ENCODE data around the gene ASCL5. TPM values are rescaled to one million over a fixed set of nuclear protein-coding genes. Genes with fewer than 3 reads are reported as not detected.

ASCL5 gene
- total RNA-seq, 1 donor from 2014 or later: not detected

DNA sequence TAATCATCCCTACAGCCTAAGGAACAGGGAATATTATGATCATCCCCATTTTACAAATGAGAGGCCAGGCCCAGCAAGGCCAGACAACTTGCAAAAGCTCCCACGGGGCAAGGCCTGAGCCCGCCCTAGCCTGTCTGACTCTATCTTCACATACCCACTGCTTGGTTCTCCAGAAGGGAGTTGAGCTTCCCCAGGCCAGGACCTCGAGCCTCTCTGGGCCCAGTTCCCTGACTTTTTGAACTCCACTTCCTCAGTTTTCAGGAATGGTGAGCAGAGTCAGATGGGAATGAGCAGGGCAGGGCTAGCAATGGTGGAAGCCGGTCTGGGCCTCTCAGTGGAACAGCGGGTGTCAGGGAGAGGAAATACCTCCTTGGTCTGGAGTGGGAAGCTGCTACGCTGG is 54.1 kb downstream of the ASCL5 start:
- CTCF ChIA-PET: no interaction called here
- no peaks in the 10 kb centered on the region for H3K4me1 Mint-ChIP-seq
- no peaks in the 10 kb centered on the region for H3K9me3 Mint-ChIP-seq

DNA sequence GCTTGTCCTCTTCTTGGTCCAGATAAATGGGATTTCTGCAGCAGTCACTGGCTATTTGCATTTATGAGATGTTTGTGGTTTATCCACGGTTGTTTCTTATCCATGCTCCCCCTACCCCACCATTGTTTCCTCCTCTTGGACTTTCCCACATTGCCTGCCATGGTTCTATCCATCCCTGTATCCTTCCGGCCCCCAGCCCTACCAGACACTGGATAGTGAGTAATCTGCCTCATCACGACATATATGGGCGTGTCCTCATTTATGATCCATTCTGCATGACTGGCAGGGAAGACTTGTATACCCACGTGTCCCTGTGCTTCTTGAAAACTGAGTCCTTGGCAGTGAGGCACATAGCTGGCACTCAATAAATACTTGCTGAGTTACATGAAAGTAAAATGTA is 54.8 kb downstream of the ASCL5 start:
- Mint-ChIP-seq H3K27me3 (peaks cover 9% of the 10 kb centered on the region), H3K4me1 (no peaks in the 10 kb centered on the region), H3K36me3 (ENCODE audit: low read depth) (no peaks in the 10 kb centered on the region), H3K27ac (no peak overlapping the region), H3K4me3 (no peak overlapping the region), H3K9me3 (no peaks in the 10 kb centered on the region)
- POLR2A ChIA-PET: no interaction called here
- ATAC-seq (ENCODE audit: low read depth) (no peak), DNase-seq (no peak)
- intact Hi-C loops (cut with micrococcal nuclease): no loop called here
- TF ChIP-seq, protein P1, sequence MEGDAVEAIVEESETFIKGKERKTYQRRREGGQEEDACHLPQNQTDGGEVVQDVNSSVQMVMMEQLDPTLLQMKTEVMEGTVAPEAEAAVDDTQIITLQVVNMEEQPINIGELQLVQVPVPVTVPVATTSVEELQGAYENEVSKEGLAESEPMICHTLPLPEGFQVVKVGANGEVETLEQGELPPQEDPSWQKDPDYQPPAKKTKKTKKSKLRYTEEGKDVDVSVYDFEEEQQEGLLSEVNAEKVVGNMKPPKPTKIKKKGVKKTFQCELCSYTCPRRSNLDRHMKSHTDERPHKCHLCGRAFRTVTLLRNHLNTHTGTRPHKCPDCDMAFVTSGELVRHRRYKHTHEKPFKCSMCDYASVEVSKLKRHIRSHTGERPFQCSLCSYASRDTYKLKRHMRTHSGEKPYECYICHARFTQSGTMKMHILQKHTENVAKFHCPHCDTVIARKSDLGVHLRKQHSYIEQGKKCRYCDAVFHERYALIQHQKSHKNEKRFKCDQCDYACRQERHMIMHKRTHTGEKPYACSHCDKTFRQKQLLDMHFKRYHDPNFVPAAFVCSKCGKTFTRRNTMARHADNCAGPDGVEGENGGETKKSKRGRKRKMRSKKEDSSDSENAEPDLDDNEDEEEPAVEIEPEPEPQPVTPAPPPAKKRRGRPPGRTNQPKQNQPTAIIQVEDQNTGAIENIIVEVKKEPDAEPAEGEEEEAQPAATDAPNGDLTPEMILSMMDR (IDR thresholded peaks at IDR 0.05): no peak
- CTCF ChIA-PET: no interaction called here

More for the DNA sequence above, 54.1 kb downstream of the ASCL5 start:
- Mint-ChIP-seq H3K27me3 (peaks cover 5% of the 10 kb centered on the region), H3K36me3 (ENCODE audit: low read depth) (no peaks in the 10 kb centered on the region), H3K27ac (no peak overlapping the region), H3K4me3 (no peak overlapping the region)
- intact Hi-C loops (cut with micrococcal nuclease): no loop called here
- no peak for DNase-seq
- TF ChIP-seq, protein P1 (IDR thresholded peaks at IDR 0.05): no peak
- POLR2A ChIA-PET: interaction anchor here (0.6 kb wide), 1 partner anchor 86 kb away, joined by 5 read pairs; no protein-coding TSS in a partner anchor
- no peak for ATAC-seq (ENCODE audit: low read depth)

DNA sequence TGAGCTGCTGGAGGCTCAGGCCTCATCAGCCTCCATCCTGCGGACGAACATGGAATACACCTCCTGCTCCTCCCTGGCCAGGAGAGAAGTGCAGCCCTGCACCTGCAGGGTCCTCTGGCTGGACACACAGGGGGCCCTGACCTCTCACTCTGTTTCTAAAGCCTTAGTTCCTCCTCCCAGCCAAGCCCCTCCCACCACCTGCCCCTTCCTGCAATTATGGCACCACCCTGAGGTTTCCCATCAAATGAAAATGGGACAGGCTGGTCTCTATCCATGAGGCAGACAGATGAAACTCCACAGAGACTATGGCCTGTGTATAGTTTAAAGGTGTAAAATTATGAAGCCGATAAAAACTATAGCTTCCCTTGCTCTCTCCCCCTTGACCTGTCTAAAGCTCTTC is 57.3 kb downstream of the ASCL5 start:
- intact Hi-C loops (cut with micrococcal nuclease): no loop called here
- DNase-seq (no peak), ATAC-seq (ENCODE audit: low read depth) (no peak)
- no peaks in the 10 kb centered on the region for H3K4me1 Mint-ChIP-seq
- H3K36me3 Mint-ChIP-seq (ENCODE audit: low read depth): no peaks in the 10 kb centered on the region
- no peak overlapping the region for H3K27ac Mint-ChIP-seq
- ChIA-PET POLR2A (no interaction called here), CTCF (no interaction called here)
- no peak overlapping the region for H3K4me3 Mint-ChIP-seq
- H3K27me3 Mint-ChIP-seq: peaks cover 15% of the 10 kb centered on the region
- no peaks in the 10 kb centered on the region for H3K9me3 Mint-ChIP-seq
- TF ChIP-seq, protein P1 (IDR thresholded peaks at IDR 0.05): no peak

DNA sequence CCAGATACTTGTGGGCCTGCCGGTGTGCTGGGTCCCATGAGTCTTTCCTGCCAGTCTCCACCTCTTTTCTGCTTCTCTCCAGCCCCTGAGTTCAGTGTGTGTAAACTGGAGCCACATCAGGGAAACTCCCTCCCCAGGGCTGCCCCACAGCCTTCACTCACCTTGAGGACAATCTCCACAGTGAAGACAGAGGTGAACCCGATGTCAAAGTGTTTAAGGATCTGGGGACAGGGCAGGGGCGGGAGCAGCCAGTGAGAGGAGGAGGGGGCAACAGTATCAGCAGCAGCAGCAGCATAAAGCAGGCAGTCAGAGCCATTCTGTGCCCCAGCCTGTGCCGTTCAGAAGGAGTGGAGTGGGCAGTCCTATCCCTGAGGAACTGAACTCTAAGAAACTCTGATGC is 58.0 kb downstream of the ASCL5 start:
- intact Hi-C loops (cut with micrococcal nuclease): no loop called here
- Mint-ChIP-seq H3K27ac (no peak overlapping the region), H3K36me3 (ENCODE audit: low read depth) (no peaks in the 10 kb centered on the region), H3K9me3 (no peaks in the 10 kb centered on the region), H3K4me1 (no peaks in the 10 kb centered on the region), H3K27me3 (peaks cover 15% of the 10 kb centered on the region), H3K4me3 (no peak overlapping the region)
- no peak for ATAC-seq (ENCODE audit: low read depth)
- POLR2A ChIA-PET: no interaction called here
- TF ChIP-seq, protein P1 (IDR thresholded peaks at IDR 0.05): no peak
- CTCF ChIA-PET: no interaction called here
- no peak for DNase-seq

DNA sequence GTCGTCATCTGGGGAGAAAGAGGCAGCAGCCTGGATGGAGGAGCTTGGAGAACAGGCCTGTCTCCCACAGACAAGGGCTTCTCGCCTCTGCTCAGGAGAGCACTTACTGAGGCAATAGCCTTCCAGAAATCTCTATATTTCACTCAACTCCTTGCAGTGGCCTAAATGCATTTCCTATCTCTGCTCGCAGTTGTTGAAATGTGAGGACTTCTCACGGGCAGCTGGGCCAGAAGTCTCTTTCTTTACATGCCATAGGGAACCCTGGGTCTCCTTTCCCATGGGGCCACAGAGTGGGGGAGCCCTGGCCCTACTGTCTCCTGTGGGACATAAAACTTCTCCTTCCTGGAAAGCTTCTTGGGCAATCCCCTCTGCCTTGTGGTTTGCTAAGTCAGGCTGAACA is 60.0 kb downstream of the ASCL5 start:
- intact Hi-C loops (cut with micrococcal nuclease): no loop called here
- Mint-ChIP-seq H3K4me3 (no peak overlapping the region), H3K4me1 (no peaks in the 10 kb centered on the region), H3K27ac (no peak overlapping the region), H3K27me3 (peaks cover 16% of the 10 kb centered on the region), H3K36me3 (ENCODE audit: low read depth) (no peaks in the 10 kb centered on the region), H3K9me3 (no peaks in the 10 kb centered on the region)
- DNase-seq (no peak), ATAC-seq (ENCODE audit: low read depth) (no peak)
- ChIA-PET POLR2A (no interaction called here), CTCF (interaction anchor here (1.1 kb wide), 1 partner anchor 23 kb away, joined by 3 read pairs; no protein-coding TSS in a partner anchor)
- TF ChIP-seq, protein P1 (IDR thresholded peaks at IDR 0.05): no peak
